Activated gamma-delta T cell treated with Interleukin-2 at 50 U/mL for 16 hours (primary cell): ENCODE results near the gene HIVEP3.
"Not testable (repeated sequence)": the region's sequence is repeated elsewhere in the genome, so short reads cannot be mapped to it uniquely, and the experiment has no call there.

ENCODE experiments used
- DNase-seq: peaks from one replicate; pipeline ENCODE4 v3.0.0-alpha.2; 2020

Gene HIVEP3

GRCh38 chr1:41704196-41704595, 214.5 kb downstream of the HIVEP3 start:
- no peak for DNase-seq

- no peak for DNase-seq
These were observed 216.0 kb downstream of the HIVEP3 start for GRCh38 chr1:41702771-41703170.

- DNase-seq = no peak
These were observed 217.7 kb downstream of the HIVEP3 start for GRCh38 chr1:41700986-41701535.

GRCh38 chr1:41700581-41700980, 218.1 kb downstream of the HIVEP3 start:
- no peak for DNase-seq

- no peak for DNase-seq
These were observed 218.9 kb downstream of the HIVEP3 start for GRCh38 chr1:41699861-41700248.

GRCh38 chr1:41698916-41699860, 219.5 kb downstream of the HIVEP3 start:
- no peak for DNase-seq

- DNase-seq = no peak
These were observed 222.3 kb downstream of the HIVEP3 start for GRCh38 chr1:41696381-41696780.

GRCh38 chr1:41695118-41695745, 223.5 kb downstream of the HIVEP3 start:
- DNase-seq = no peak

- DNase-seq = not testable (repeated sequence)
These were observed 226.8 kb downstream of the HIVEP3 start for GRCh38 chr1:41691966-41692365.

- DNase-seq = no peak
These were observed 227.3 kb downstream of the HIVEP3 start for GRCh38 chr1:41691424-41691823.

GRCh38 chr1:41690331-41690730, 228.4 kb downstream of the HIVEP3 start:
- DNase-seq = no peak

- DNase-seq = no peak
These were observed 229.2 kb downstream of the HIVEP3 start for GRCh38 chr1:41689558-41689981.

GRCh38 chr1:41689139-41689538, 229.6 kb downstream of the HIVEP3 start:
- no peak for DNase-seq

GRCh38 chr1:41687007-41687406, 231.7 kb downstream of the HIVEP3 start:
- no peak for DNase-seq

- DNase-seq = no peak
These were observed 234.8 kb downstream of the HIVEP3 start for GRCh38 chr1:41683681-41684500.

- no peak for DNase-seq
These were observed 235.7 kb downstream of the HIVEP3 start for GRCh38 chr1:41682845-41683625.

- no peak for DNase-seq
These were observed 236.6 kb downstream of the HIVEP3 start for GRCh38 chr1:41682149-41682548.

- DNase-seq = no peak
These were observed 237.2 kb downstream of the HIVEP3 start for GRCh38 chr1:41681331-41682098.

GRCh38 chr1:41679994-41680393, 238.7 kb downstream of the HIVEP3 start:
- DNase-seq = no peak

- no peak for DNase-seq
These were observed 239.2 kb downstream of the HIVEP3 start for GRCh38 chr1:41679531-41679930.
